LoVo (cell line): ENCODE measurements around the gene DGKI.
"Not testable (repeated sequence)": the region's sequence is repeated elsewhere in the genome, so short reads cannot be mapped to it uniquely, and the experiment has no call there.

Source experiments
- DNase-seq: peaks from one replicate; pipeline ENCODE4 v3.0.0-alpha.2; 2016; ENCODE audit warnings: low spot score

DGKI gene

DNA sequence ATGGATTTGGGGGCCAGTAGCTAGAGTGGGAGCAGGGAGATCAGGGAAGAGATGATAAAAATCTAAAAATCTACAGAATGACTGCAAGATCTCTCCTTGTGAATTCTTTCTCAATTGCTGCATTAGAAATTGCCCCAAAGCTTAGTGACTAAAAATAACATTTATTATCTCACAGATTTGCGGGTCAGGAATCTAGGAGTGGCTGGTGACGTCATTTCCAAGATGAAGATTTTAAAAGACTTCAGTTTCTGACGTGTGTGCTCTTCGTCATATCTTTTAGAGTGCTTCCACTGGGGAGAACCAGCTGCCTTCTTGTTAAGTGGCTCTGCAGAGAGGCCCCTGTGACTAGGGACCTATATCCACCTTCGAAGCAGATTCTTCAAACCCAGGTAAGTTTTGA, 112.6 kb downstream of the DGKI start:
- DNase-seq = no peak

DNA sequence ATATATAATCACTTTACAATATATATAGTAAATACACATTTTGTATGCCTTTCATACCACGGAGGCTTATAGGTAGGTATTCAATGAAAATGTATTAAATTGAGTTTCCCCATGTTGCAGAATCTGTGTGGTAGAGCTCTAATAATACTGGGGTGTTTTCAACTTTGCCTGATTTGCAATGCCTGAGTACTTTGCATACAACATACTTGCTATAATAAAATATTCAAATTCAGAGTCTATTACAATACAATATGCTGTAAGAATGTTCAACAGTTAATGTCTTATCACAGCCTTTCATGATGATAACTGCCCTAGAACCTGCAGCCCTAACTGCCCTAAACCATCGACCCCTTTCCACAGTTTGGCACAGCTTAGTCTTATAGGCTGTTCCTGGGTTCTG, 114.6 kb downstream of the DGKI start:
- no peak for DNase-seq

DNA sequence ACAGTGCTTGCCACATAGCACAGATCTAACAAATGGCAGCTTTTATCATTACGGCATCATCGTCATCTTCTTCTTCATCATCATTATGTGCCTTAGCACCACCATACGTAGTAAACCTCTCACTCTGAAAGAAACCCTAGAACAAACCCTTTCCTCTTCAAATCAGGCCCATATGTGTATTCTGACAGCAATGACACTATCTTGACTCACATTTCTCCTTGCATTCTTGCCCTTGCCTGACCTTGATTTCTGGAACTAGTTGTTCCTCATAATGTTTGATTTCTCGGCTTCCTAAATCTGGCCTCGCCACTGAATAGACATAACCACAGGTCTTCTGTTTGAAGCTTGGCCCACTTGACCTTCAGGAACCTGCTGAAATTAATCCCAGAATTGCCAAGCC, 115.3 kb downstream of the DGKI start:
- DNase-seq = no peak

DNA sequence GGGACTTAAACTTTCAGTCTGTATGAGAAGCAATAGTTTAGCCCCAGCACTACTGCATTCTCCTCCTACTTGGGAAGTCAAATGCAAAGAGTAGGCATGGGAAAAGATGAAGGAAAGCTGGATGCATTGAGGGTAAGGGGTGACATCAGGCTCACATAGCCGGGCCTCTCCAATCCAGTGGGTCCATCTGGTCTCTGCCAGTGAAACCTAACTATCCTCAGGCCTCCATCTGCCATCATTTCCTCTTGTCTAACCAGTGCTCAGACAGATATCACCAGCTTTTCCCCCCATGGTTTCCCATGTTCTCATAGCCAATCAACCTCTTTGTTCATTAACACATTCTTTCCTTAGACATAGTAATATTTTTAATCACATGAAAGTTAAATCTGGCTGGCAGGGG, 118.3 kb downstream of the DGKI start:
- no peak for DNase-seq

DNA sequence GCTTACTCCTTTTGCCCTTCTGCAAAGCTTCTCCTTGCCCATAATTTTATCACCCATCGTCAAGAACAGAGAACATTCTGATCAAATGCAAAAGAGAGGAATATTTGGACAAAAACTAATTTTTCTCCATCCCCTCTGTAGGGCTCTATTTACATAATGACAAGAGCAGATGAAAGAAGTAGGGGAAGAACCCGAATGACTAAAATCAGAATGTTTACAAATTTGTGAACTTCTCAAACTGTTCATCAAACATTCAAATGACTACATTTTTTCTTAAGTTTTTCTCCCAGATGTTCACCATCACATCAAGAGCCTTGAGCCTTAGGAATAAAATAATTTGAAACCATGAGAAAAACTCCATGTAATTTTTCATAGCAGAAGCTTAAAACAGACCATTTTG, 119.4 kb downstream of the DGKI start:
- DNase-seq = no peak

DNA sequence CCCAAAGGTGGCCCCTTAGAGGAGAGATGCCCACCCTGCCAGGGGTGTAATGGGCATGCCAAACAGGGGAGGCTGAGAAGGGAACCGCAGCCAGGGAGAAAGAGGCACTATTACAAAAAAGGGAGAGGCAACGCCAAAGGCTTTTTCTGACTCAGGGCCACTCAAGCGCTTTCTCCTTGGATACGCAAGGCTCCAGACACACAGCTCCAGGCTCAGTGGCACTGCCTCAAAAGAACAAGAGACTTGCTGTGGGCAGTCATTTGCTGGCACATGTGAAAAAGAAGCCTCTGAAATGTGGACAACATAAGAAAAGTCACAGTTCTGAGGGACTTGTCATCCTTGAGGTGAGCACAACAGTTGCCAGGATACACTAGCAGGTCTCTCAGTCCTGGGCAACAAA, 128.4 kb downstream of the DGKI start:
- no peak for DNase-seq

DNA sequence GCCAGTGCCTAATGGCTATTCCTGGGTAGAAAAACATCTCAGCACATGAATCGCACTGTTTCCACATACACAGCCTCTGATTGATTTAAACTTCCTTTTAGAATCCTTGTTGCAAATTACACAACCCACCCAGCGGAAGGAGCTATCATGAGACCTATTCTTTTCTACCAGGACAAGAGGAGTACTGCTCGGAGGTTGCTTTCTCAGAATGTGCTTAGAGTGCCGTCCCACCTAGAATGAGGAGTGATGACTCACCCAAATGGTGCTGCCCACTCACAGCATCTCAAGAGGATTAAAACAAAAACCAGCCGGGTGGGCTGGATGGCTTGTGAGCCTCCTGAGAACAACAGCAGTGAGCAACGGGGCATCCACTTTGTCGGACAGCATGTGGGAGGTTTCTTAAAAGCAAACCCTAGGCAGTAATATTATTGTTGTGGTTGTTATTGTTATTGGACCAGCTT, 128.9 kb downstream of the DGKI start:
- no peak for DNase-seq

DNA sequence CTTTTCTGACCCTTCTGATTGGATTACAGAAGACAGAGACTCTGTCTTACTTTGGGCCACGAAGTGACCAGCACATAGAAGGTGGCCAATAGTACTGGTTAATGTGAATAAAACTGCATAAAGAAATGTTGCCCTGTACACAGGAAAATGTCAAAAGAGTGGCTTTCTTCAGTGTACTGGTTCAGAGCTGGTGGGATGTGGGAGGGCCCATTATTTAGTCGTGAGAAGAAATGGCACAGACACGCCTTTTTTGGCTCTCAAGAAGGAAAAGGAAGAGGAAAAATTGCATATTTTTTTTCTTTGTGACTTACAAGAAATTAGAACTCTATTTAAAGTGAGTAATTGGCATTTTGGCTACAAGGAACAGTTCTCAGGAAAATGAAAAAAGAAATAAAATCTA, 129.7 kb downstream of the DGKI start:
- DNase-seq = no peak

DNA sequence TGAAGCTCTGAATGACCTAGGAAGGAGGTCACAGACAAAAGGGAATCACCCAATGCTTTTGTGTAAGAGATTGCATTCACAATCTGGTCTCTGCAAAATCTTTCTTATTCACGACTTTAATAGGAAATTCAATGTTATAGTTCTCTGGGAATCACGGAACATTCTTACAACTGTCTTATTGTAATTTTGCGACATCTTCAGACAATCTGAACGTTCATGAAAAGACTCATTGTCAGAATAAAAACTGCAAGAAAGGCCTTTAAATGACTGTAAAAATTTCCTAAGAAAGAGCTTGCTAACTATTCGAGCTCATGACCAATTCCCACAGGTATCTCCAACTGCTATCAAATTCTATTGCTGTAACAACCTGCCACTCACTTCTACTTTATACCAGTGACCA, 130.7 kb downstream of the DGKI start:
- no peak for DNase-seq

DNA sequence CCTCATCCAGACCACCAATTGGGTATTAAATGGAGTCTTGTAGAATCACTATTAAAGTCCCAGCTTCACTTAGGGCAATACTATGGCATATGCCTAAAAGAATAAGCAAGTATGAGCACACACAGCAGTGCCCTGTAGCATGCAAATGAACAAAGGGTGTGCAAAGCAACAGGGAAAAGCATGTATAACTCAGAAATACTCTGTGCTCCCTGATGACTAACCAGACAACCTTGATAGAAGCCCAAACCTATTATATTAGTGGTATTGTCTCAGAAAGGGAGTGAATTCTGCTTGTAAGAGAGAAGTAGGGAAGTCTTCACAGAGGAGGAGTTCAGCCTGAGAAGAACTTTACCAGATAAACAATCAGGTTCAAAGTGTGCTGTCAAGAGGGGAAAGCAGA, 131.2 kb downstream of the DGKI start:
- no peak for DNase-seq

DNA sequence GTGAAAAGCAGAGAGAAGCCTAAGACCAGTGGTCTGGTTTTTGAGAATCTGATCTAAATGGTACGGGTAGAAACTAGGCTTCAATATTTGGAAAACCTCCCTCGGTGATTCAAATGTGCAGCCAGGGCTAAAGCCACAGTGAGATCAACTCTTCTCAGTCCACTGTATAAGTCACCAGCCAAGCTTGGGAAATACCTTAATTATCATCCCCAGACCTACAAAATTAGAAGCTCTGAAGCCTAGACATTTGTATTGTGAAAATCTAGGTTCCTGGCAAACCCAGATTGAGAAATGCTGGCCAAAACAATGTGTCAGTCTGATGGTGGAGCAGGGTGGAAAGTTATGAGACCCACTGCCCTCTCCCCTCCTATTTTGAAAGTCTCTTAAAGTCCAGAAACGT, 131.7 kb downstream of the DGKI start:
- DNase-seq = no peak

DNA sequence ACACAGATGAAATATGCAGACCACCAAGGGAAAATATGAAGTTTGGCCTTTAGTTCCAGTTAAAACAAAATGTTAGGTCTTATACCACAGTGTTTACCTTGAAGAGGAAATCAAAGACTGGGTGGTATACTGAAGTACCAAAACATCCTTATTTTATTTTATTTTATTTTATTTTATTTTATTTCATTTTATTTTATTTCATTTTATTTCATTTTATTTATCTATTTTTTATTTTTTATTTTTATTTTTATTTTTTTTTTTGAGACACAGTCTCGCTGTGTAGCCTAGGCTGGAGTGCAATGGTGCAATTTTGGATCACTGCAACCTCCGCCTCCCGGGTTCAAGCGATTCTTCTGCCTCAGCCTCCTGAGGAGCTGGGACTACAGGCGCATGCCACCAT, 140.4 kb downstream of the DGKI start:
- DNase-seq = not testable (repeated sequence)

DNA sequence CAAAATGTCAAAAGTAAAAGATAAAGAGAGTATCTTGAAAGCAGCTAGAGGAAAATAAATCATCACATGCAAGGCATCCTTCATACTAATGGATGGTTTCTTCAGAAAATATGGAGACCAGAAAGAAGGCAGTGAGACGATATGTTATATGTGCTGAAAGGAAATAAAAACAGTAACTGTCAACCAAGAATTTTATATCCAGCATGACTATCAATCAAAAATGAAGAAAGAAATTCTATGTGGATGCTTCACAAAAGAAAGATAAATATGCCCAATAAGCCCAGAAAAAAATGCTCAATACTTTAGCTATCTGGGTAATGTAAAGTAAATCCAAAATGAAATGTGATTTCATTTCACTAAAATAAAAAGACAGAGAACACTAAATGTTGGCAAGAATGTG, 142.1 kb downstream of the DGKI start:
- no peak for DNase-seq

DNA sequence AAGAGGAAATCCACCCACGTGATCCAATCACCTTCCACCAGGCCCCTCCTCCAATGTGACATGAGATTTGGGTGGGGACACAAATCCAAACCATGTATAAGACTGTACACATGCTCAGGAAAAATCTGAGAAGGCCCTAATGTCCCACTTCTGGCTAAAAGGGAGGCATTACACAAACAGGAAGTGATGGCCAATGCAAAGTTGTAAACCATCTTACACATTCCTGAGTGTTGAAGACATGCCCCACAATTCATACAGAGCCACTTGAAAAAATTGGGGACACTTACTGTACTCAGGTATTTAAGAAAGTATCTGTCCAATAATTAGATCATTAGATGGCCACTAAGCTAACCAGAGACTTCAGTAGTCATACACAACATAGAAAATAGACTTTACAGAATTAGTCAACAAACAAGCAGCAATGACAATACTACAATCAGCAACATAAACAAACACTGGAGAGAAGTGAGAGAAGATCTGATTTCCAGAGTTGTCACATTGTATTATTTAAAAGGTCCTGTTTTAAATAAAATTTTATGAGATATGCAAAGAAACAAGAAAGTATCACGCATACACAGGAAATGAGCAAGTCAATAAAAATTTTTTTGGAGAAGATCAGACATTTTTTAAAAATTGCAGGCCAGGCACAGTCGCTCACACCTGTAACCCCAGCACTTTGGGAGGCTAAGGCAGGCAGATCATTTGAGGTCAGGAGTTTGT, 143.3 kb downstream of the DGKI start:
- DNase-seq = no peak

DNA sequence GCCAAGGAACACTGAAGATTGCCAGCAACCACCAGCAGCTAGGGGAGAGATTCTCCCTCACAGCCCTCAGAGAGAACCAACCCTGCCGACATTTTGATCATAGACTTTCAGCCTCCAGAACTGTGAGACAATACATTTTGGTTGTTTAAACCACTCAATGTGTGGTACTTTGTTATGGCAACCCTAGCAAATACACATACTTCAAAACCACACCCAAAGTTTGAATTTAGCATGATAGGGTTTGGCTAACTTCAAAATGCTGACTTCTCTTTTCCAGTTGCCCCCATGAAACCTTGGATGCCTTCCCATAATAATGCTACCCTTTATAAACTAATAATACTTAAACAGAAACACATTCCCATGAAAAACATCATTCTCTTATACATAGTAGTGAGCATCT, 149.8 kb downstream of the DGKI start:
- DNase-seq = no peak

DNA sequence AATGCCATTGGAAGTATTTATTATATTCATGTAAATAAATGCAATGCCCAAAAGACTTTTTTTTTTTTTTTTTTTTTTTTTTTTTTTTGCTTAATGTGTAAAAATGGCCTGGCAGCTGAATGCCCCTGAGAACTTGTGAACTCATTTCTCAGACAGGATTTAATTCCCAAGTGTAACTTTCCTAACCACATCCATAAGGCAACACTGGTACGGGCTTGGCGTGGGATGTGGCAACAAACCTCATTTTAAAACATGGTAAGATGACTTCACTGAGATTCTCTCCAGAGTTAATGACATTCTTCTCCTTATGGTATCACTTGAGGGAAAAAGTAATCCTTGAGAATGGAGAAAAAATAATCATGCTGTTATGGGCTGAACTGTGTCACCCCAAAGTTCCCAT, 150.4 kb downstream of the DGKI start:
- DNase-seq = no peak

DNA sequence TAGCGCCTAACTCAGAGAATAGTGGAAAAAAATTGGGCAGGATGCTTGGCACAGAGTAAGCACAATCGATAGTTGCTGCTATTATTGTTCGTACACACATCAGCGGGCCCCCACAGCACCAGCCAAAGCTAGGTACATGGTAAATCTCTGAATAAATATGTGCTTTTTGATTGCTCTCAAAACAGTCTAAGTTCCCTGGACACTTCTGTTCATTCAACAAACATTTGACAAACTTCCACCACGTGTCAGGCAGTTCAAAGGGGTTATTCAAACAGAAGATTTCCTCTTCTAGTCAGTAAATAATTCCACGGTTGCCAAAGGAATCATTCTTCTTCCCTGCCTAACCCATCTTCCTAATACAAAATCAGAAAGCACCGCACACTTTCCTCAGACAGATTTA, 150.8 kb downstream of the DGKI start:
- DNase-seq = no peak

DNA sequence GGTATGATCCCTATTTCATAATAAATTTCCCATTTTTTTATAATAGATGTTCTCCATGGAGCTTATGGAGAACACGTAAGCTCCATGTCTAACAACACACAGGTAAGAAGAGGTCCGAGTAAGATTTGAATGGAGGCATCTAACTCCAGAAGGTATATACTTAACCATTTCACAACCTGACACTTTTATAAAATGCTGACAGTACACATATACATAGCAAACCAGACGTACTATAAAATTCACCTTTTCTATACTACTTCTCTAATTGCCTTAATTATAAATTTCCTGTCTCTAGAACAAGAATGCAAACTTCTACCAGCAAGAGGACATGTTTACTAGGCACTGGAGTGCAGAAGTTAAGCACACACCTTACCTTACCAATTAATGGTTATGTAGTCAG, 151.3 kb downstream of the DGKI start:
- DNase-seq = no peak

DNA sequence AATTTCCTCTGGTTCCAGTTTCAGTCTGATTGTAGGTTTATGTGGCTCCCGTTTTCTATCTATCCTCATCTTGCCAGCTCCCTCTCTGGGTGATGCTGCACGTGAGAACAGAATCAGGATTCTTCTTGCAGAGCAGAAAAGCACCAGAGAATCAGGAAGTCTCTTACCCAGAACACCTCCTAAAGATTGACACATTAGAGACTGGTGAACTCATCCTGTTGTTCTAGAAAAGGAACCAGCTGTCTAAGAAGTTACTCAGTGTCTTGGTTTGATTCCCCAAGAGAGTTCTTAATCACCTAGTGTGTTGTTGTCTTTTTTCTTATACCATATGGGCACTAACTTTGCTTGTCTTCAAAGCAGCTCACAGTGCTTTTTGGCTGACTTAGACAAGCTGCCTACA, 152.4 kb downstream of the DGKI start:
- no peak for DNase-seq

DNA sequence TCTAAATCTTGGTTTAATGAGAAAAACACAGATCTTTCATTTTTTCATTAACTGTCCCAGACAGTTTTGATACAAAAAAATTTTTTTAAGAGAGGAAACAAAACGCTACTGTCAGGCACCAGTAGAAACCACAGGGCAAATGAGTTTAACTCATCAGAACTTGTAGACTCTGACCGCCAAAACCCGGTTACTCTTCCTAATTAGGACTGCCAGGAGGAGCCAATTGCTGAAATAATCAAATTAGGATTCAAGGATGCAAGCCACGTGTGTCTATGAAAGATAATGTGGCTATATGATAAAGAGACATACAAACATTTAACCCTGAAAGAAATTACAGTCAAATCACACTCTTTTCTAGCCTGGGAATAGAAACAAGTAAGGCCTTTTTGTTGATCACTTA, 154.4 kb downstream of the DGKI start:
- DNase-seq = no peak

DNA sequence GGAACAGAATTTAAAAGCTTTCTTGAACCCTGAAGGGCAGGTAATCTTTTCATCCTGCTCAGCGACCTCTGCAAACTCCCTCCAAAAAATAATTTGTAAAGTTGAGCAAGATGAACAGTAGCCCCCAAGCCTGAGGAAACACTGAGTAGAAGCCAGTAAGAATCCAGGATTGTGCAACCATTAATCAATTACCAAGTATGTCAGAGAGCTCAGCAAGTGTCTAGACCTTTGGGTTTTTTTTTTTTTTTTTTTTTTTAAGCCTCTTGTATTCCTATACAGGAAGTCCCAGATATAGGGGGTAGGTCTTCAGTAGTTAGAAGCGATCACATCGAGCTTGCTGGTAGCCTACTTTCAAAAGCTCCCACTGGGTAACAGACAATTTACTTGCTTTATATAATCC, 155.2 kb downstream of the DGKI start:
- no peak for DNase-seq

DNA sequence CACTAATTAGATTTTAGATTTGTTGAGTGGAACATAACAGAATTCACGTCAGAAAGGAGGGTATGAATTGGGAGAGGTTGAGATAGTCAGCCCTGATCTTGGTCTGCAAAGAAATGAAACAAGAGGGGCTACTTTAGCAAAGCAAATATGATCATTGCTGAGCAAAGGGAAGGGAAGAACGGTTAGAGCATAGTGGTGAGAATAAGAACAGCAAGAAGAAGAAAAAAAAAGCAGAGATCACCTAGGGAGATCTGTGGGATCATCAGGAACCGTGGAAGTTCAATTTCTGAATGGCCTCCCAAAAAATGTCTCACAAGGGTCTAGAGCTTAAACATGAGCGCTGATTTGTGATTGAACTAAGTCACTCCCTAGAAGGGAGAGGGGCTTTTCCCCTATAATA, 156.1 kb downstream of the DGKI start:
- no peak for DNase-seq

DNA sequence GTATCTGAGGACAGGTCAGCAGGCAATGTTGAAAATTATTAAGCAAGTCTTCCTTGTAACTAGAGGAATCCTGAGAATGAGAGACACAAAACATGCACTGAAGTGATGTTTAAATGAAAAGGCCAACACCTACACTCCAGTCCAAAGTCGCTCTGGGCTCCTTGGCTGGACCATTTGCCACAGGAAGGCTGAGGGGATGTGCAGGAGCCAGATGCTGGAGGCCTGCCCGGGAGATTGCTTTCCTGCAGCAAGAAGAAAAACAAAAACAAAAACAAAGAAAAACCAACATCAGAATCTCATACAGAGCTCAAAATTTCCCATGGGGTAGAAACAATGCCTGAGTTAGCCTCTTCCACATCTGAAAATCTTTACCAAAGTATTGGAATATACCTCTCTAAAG, 157.0 kb downstream of the DGKI start:
- DNase-seq = no peak

DNA sequence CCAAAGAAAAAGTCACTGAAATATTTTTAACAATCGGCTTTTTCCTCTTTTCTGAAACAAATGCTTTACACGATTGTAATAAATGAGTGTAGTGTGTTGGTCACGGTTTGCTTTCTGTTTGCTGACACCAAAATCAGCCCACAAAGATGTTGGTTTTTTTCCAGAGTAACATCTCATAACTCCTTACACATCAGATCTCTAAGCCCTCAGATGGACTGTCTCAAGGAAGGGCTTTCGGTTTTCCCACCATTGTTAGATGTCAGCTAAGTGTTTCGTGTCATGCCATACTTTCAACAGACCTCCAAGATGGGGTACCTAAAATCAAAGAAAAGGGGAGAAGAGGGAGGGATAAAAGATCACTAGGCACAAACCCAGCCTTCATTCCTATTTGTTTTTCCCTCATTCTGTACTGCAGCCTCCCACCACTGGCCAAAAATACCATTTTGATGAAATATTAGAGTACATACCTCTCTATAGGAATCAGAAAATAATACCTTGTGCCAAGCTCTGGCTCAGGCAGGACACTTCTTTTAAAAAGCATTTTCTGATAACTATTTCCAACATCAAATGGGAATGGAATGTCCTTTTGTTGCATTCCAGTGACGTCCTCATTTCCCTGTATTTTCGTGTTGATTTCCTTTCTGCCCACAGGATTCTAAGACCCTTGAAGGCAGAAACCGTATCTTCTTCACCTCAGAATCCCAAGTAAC, 159.1 kb downstream of the DGKI start:
- no peak for DNase-seq
